HL-60 (cell line): ENCODE measurements around the gene ABHD16B.

Experiments used
- GABPA ChIP-seq: IDR thresholded peaks from 2 replicates; pipeline ENCODE4 v1.6.1; 2012; ENCODE audit warnings: low read depth
- POLR2AphosphoS5 ChIP-seq: IDR thresholded peaks from 2 replicates; pipeline ENCODE4 v1.6.1; 2012; ENCODE audit warnings: low read depth

- no peak for TF ChIP-seq POLR2AphosphoS5
- no peak for TF ChIP-seq GABPA
Observed at GRCh38 chr20:63826753-63827152, 34.5 kb upstream of the ABHD16B start.
